Endodermal cell (in vitro differentiated cells): ENCODE data around the gene KRTAP9-2. TPM values are rescaled to one million over a fixed set of nuclear protein-coding genes. Genes with fewer than 3 reads are reported as not detected.
"Not testable (repeated sequence)": the region's sequence is repeated elsewhere in the genome, so short reads cannot be mapped to it uniquely, and the experiment has no call there.

ENCODE experiments used
- DNase-seq: peaks from one replicate; pipeline ENCODE4 v3.0.0-alpha.2; 2017
- H3K27ac ChIP-seq: 2 replicates; pipeline ENCODE4 v1.5.1; 2013; ENCODE audit warnings: mild to moderate bottlenecking, low read depth, low read length, moderate library complexity
- H3K27me3 ChIP-seq: 2 replicates; pipeline ENCODE4 v1.6.1; 2013; ENCODE audit warnings: mild to moderate bottlenecking, low read length, moderate library complexity; ENCODE audit not compliant: insufficient read depth, control insufficient read depth, poor library complexity, severe bottlenecking
- H3K36me3 ChIP-seq: 2 replicates; pipeline ENCODE4 v1.7.0; 2013; ENCODE audit warnings: mild to moderate bottlenecking, low read length, moderate library complexity; ENCODE audit not compliant: control insufficient read depth, insufficient read depth
- H3K4me1 ChIP-seq: one replicate; pipeline ENCODE4 v1.7.0; 2013; ENCODE audit warnings: low read length; ENCODE audit not compliant: control insufficient read depth, insufficient read depth
- H3K4me3 ChIP-seq: 2 replicates; pipeline ENCODE4 v1.5.1; 2013; ENCODE audit warnings: mild to moderate bottlenecking, low read length, moderate library complexity
- H3K9ac ChIP-seq: 2 replicates; pipeline ENCODE4 v1.6.1; 2013; ENCODE audit warnings: mild to moderate bottlenecking, low read length, moderate library complexity; ENCODE audit not compliant: poor library complexity, severe bottlenecking; ENCODE audit errors: extremely low read depth
- H3K9me3 ChIP-seq: 2 replicates; pipeline ENCODE4 v1.6.1; 2013; ENCODE audit warnings: mild to moderate bottlenecking, low read length, moderate library complexity; ENCODE audit not compliant: control insufficient read depth
- H3K27ac Mint-ChIP-seq: 2 replicates; pipeline ENCODE4 v1.8.0; 2020; ENCODE audit warnings: mixed read lengths
- H3K27me3 Mint-ChIP-seq: 2 replicates; pipeline ENCODE4 v1.8.0; 2021; ENCODE audit warnings: mild to moderate bottlenecking, mixed read lengths; ENCODE audit not compliant: insufficient read depth
- H3K36me3 Mint-ChIP-seq: 2 replicates; pipeline ENCODE4 v1.8.0; 2020; ENCODE audit warnings: low read depth, mixed read lengths
- H3K4me1 Mint-ChIP-seq: 2 replicates; pipeline ENCODE4 v1.8.0; 2020; ENCODE audit warnings: mixed read lengths
- H3K4me3 Mint-ChIP-seq: 2 replicates; pipeline ENCODE4 v1.8.0; 2020; ENCODE audit warnings: mild to moderate bottlenecking, moderate library complexity, mixed read lengths
- H3K9me3 Mint-ChIP-seq: 2 replicates; pipeline ENCODE4 v1.8.0; 2020; ENCODE audit warnings: mild to moderate bottlenecking, mixed read lengths
- WGBS, 2 experiments: methylation state at CpG; one replicate each; pipeline versions ENCODE4 v1.1.5 to v1.1.7; 2013; ENCODE audit warnings: missing lambda C conversion rate in 2 of 2, mixed read lengths in 1 of 2; ENCODE audit not compliant: insufficient coverage in 1 of 2, insufficient read length in 1 of 2; 5-methylcytosine and 5-hydroxymethylcytosine counted together
- long read RNA-seq, 4 experiments: library from polyadenylated mRNA in 2 of 4; library from RNA in 1 of 4; library from capped mRNA in 1 of 4; stranded (forward) in 3 of 4; unstranded in 1 of 4; transcript quantifications; one replicate each; pipeline ENCODE4 v2.0.0, GENCODE V29; 2020 to 2021; ENCODE audit warnings: inconsistent platforms in 1 of 4
- polyA plus RNA-seq, 2 experiments: library from polyadenylated mRNA; stranded (reverse); fragments of 50-300 nt; gene quantifications; one replicate each; pipeline ENCODE4 v1.2.3, GENCODE V29; 2013
- total RNA-seq, 2 donors: library from RNA; stranded (reverse); fragmentation: NEBNext Ultra II Directional in 1 of 2; extraction: Animal tissue kit (Norgen Biotek cat#: 25700) in 1 of 2; gene quantifications; 2 replicates in 1 of 2; 3 replicates in 1 of 2; pipeline ENCODE4 v1.2.1, GENCODE V29; 2021
- TF ChIP-seq, protein P1 (sequence below): fragments of 200-600 bp; sonication (generic); conservative IDR thresholded peaks from 2 replicates; pipeline ENCODE4 v1.5.0; 2021; ENCODE audit warnings: antibody characterized with exemption, mild to moderate bottlenecking

The KRTAP9-2 gene, protein sequence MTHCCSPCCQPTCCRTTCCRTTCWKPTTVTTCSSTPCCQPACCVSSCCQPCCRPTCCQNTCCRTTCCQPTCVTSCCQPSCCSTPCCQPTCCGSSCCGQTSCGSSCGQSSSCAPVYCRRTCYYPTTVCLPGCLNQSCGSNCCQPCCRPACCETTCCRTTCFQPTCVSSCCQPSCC
- not detected for total RNA-seq
- not detected for polyA plus RNA-seq (2013, experiment 1 of 2)
- not detected for polyA plus RNA-seq (2013, experiment 2 of 2)
- long read RNA-seq, experiment 1: 0 reads
- long read RNA-seq, experiment 2: 0 reads
- long read RNA-seq, experiment 3: 0 reads
- long read RNA-seq, experiment 4: 0 reads

DNA sequence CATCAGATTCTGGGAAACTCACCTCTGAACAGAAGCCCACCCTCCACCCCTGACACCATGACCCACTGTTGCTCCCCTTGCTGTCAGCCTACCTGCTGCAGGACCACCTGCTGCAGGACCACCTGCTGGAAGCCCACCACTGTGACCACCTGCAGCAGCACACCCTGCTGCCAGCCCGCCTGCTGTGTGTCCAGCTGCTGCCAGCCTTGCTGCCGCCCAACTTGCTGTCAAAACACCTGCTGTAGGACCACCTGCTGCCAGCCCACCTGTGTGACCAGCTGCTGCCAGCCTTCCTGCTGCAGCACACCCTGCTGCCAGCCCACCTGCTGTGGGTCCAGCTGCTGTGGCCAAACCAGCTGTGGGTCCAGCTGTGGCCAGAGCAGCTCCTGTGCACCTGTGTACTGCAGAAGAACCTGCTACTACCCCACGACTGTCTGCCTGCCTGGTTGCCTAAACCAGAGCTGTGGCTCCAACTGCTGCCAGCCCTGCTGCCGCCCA, at the start of gene KRTAP9-2:
Gene KRTAP9-2, plus strand, starts transcription at position 51 of the 498 bp plus-strand sequence. Its CDS starts 7 bp downstream, at position 58.
- not testable (repeated sequence) for H3K4me1 Mint-ChIP-seq, H3K27ac ChIP-seq, H3K36me3 ChIP-seq, H3K27ac Mint-ChIP-seq, H3K9me3 Mint-ChIP-seq, H3K4me3 Mint-ChIP-seq, H3K9me3 ChIP-seq, H3K9ac ChIP-seq, H3K27me3 ChIP-seq, H3K36me3 Mint-ChIP-seq, H3K4me3 ChIP-seq, H3K4me1 ChIP-seq, H3K27me3 Mint-ChIP-seq, DNase-seq
- 79 to 82% methylated on average over 2 of the region's 4 CpGs for WGBS, 2 experiments

DNA sequence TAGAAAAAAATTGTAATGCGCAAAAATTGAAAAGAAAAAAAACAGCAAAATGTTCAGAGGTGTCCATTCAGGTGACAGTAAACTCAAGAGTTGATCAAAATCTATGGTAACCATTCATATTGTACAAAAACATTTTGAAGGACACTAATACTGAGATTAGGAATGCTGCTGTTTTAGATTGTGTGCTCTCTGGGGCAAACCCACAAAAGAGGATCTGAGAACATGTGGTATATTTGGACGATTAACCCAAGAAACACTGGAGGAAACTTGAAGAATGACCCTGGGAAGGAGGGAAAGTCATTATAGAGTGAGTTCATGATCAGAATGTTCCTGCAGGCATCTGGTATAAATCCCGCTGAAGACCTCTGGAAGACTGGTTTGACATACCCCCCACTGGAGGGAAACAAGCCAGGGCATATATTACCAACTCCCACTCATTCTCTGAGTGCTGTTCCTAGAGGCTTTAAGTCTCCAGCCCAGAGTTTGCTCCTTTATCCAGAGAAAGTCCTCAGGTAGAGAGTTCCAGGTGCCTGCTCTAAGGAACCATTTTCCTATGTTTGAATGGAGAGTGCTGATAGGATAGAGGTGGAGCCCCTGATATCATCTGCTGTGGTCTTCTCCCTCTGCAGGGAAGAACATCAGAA, 49.6 kb upstream of the KRTAP9-2 start:
- no peak overlapping the region for H3K27ac Mint-ChIP-seq
- Histone ChIP-seq H3K27me3 (no peaks in the 10 kb centered on the region), H3K9me3 (no peaks in the 10 kb centered on the region), H3K9ac (no peak overlapping the region), H3K4me1 (no peaks in the 10 kb centered on the region), H3K4me3 (no peak overlapping the region), H3K36me3 (no peaks in the 10 kb centered on the region), H3K27ac (no peak overlapping the region)
- H3K36me3 Mint-ChIP-seq: no peaks in the 10 kb centered on the region
- WGBS, 2 experiments: 81 to 92% methylated on average over 2 to 3 of the region's 3 CpGs
- no peaks in the 10 kb centered on the region for H3K9me3 Mint-ChIP-seq
- peaks cover 3% of the 10 kb centered on the region for H3K27me3 Mint-ChIP-seq
- H3K4me3 Mint-ChIP-seq: no peak overlapping the region
- no peak for DNase-seq
- H3K4me1 Mint-ChIP-seq: no peaks in the 10 kb centered on the region
- TF ChIP-seq, protein P1, sequence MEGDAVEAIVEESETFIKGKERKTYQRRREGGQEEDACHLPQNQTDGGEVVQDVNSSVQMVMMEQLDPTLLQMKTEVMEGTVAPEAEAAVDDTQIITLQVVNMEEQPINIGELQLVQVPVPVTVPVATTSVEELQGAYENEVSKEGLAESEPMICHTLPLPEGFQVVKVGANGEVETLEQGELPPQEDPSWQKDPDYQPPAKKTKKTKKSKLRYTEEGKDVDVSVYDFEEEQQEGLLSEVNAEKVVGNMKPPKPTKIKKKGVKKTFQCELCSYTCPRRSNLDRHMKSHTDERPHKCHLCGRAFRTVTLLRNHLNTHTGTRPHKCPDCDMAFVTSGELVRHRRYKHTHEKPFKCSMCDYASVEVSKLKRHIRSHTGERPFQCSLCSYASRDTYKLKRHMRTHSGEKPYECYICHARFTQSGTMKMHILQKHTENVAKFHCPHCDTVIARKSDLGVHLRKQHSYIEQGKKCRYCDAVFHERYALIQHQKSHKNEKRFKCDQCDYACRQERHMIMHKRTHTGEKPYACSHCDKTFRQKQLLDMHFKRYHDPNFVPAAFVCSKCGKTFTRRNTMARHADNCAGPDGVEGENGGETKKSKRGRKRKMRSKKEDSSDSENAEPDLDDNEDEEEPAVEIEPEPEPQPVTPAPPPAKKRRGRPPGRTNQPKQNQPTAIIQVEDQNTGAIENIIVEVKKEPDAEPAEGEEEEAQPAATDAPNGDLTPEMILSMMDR: no peak

DNA sequence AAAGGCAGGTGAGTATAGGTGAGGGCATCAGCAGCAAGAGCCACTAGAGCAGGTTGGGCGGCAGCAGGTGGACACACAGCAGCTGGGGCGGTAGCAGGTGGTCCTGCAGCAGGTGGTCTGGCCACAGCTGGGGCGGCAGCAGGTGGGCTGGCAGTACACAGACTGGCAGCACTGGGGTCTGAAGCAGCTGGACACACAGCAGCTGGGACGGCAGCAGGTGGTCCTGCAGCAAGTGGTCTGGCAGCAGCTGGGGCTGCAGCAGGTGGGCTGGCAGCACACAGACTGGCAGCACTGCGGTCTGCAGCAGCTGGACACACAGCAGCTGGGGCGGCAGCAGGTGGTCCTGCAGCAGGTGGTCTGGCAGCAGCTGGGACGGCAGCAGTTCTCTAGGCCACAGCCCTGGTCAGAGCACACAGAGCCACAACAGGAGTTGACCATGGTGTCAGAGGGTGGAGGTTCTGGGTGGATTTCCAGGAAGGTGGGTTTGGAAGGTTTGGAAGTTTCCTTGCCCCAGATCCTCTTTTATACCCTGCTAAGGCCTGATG, 48.6 kb upstream of the KRTAP9-2 start, which contains the start of gene KRTAP4-2:
Gene KRTAP4-2, minus strand, starts transcription at position 495 of the 545 bp plus-strand sequence. Its CDS starts 57 bp downstream, at position 438.
- H3K9me3 ChIP-seq: no peaks in the 10 kb centered on the region
- Mint-ChIP-seq H3K27me3 (peaks cover 3% of the 10 kb centered on the region), H3K27ac (no peak within 1 kb of the TSS), H3K4me1 (peaks cover 1% of the 10 kb centered on the region), H3K9me3 (no peaks in the 10 kb centered on the region), H3K4me3 (no peak within 1 kb of the TSS), H3K36me3 (no peaks in the 10 kb centered on the region)
- TF ChIP-seq, protein P1: no peak
- H3K27me3 ChIP-seq: no peaks in the 10 kb centered on the region
- DNase-seq: no peak
- no peaks in the 10 kb centered on the region for H3K36me3 ChIP-seq
- H3K27ac ChIP-seq: no peak within 1 kb of the TSS
- 94 to 100% methylated on average over 2 to 6 of the region's 7 CpGs for WGBS, 2 experiments
- no peak within 1 kb of the TSS for H3K4me3 ChIP-seq
- no peak within 1 kb of the TSS for H3K9ac ChIP-seq
- no peaks in the 10 kb centered on the region for H3K4me1 ChIP-seq
